ENCODE data around the gene SH3D19.
"Not testable (repeated sequence)": the region's sequence is repeated elsewhere in the genome, so short reads cannot be mapped to it uniquely, and the experiment has no call there.

Gene SH3D19

DNA sequence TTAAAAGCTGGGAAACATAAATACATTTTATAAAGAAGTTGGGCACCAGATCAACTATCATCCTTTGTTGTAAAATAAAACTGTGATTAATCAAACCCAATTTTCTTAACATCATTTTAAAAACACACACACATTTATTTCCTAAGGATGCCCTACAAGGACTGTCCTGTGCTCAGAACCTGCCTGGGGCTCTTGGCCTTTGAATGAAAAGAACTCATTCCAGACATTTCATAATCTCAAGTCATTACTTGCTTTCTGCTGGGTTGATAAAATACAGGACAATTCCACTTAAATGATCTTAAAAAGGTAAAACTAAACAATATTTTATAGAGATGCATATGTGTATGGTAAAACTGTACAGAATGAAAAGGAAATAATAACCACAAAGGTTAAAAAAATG is 2.8 kb downstream of the SH3D19 start:
- no peak for TF ChIP-seq CTCF (IDR thresholded peaks at IDR 0.05; ENCODE audit: extremely low read depth, insufficient read depth, missing control alignments)
- no peak for DNase-seq (ENCODE audit: low spot score)
- in situ Hi-C loops (cut with MboI; ENCODE audit: low pct_unique_long_range_greater_than_20kb, low sequenced_read_pairs, unreplicated experiment), result no loop called here

DNA sequence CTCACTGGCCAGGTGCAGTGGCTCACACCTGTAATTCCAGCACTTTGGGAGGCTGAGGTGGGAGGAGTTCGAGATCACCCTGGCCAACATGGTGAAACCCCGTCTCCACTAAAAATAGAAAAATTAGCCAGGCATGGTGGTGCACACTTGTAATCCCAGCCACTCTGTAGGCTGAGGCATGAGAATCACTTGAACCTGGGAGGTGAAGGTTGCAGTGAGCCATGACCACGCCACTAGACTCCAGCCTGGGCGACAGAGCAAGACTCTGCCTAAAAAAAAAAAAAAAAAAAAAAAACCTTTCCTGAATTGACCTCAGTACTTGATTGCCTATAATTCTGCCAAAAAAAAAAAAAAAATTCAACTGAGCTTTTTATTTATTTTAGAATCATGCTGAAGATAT is 3.2 kb downstream of the SH3D19 start:
- DNase-seq (ENCODE audit: low spot score); in situ Hi-C loops (cut with MboI; ENCODE audit: low pct_unique_long_range_greater_than_20kb, low sequenced_read_pairs, unreplicated experiment): not testable (repeated sequence)

DNA sequence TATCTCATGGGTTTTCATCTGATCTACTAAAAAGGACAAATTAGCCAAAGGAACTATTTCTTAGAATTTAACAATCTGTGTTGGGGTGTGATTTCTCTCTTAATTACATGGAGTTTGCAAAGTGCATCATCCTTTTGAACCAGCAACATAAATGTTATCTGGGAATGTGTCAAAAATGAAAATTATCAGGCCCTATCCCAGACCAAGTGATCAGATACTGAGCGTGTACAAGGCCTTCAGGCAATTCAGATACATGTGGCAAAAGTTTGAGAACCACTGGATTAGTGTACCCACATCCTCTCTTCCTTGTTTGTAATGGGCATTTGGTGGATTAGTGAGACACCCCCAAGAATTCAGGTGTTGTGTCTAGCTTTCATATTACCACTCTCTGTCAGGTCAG is 3.8 kb downstream of the SH3D19 start:
- in situ Hi-C loops (cut with MboI; ENCODE audit: low pct_unique_long_range_greater_than_20kb, low sequenced_read_pairs, unreplicated experiment), result no loop called here
- TF ChIP-seq CTCF (IDR thresholded peaks at IDR 0.05; ENCODE audit: extremely low read depth, insufficient read depth, missing control alignments), result no peak
- DNase-seq (ENCODE audit: low spot score), result no peak

DNA sequence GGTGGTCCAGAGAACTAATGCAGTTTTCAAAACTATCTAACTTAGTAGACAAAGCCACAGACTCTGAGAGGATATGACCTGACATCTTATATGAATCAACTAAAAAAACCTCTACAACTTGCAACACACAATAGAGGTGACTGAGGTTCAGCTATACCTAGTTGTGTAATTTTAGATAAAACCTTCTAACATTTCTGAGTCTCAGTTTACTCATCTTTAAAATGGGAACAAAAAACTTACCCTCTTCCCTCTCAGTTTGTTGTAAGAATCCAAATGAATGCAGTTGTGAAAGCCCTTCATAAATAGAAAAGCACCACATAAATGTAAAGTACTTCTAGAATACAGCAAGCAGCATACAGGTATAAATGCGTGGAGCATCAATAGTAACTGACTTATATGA is 5.9 kb downstream of the SH3D19 start:
- no peak for TF ChIP-seq CTCF (IDR thresholded peaks at IDR 0.05; ENCODE audit: extremely low read depth, insufficient read depth, missing control alignments)
- in situ Hi-C loops (cut with MboI; ENCODE audit: low pct_unique_long_range_greater_than_20kb, low sequenced_read_pairs, unreplicated experiment), result no loop called here

GRCh38 chr4:151318307-151319006 is 6.9 kb downstream of the SH3D19 start:
- in situ Hi-C loops (cut with MboI; ENCODE audit: low pct_unique_long_range_greater_than_20kb, low sequenced_read_pairs, unreplicated experiment), result no loop called here
- no peak for DNase-seq (ENCODE audit: low spot score)
- TF ChIP-seq CTCF (IDR thresholded peaks at IDR 0.05; ENCODE audit: extremely low read depth, insufficient read depth, missing control alignments), result no peak

More for the DNA sequence above, 5.9 kb downstream of the SH3D19 start:
- DNase-seq (ENCODE audit: low spot score), result no peak

DNA sequence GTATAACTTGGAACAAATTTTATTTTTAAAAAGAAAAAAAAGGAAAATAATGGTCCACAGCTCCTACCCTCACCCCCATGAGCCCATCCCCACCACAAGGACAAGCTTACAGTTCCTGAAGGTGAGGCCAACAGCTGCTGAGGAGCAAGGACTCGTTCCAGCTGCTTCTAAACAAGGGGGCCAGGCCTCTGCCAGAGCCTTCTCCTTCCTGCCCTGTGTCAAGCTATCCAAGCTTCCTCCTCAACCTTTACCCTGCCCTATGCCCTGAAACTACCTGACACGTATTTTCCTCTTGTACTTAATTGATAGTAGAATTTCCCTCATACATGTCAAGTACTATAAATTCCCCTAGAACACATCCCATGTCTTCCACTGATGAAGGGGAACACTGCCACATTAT is 8.8 kb downstream of the SH3D19 start:
- DNase-seq (ENCODE audit: low spot score), result no peak
- in situ Hi-C loops (cut with MboI; ENCODE audit: low pct_unique_long_range_greater_than_20kb, low sequenced_read_pairs, unreplicated experiment), result no loop called here
- TF ChIP-seq CTCF (IDR thresholded peaks at IDR 0.05; ENCODE audit: extremely low read depth, insufficient read depth, missing control alignments), result no peak

GRCh38 chr4:151315212-151315886 is 10.1 kb downstream of the SH3D19 start:
- no peak for TF ChIP-seq CTCF (IDR thresholded peaks at IDR 0.05; ENCODE audit: extremely low read depth, insufficient read depth, missing control alignments)
- in situ Hi-C loops (cut with MboI; ENCODE audit: low pct_unique_long_range_greater_than_20kb, low sequenced_read_pairs, unreplicated experiment), result no loop called here
- DNase-seq (ENCODE audit: low spot score), result no peak
